ENCODE data around the gene BZW2. TPM values are rescaled to one million over a fixed set of nuclear protein-coding genes. Genes with fewer than 3 reads are reported as not detected.

Gene BZW2
- 73.3 and 89.8 TPM in 2 replicates for total RNA-seq (ENCODE audit: low replicate concordance)
- long read RNA-seq, transcript BZW2-207 (12 exons, 1,862 nt): minor isoform, 147 of 674 reads
- long read RNA-seq, transcript BZW2-204 (11 exons, 1,405 nt): minor isoform, 6 of 674 reads
- long read RNA-seq, transcript BZW2-201 (12 exons, 1,860 nt): major isoform, 443 of 674 reads
- long read RNA-seq, transcript BZW2-214 (11 exons, 1,721 nt): minor isoform, 12 of 674 reads
- long read RNA-seq, partial matches to known transcripts: 43 of 674 reads
- long read RNA-seq, other reads (novel, unspliced or antisense): 16 of 674 reads

DNA sequence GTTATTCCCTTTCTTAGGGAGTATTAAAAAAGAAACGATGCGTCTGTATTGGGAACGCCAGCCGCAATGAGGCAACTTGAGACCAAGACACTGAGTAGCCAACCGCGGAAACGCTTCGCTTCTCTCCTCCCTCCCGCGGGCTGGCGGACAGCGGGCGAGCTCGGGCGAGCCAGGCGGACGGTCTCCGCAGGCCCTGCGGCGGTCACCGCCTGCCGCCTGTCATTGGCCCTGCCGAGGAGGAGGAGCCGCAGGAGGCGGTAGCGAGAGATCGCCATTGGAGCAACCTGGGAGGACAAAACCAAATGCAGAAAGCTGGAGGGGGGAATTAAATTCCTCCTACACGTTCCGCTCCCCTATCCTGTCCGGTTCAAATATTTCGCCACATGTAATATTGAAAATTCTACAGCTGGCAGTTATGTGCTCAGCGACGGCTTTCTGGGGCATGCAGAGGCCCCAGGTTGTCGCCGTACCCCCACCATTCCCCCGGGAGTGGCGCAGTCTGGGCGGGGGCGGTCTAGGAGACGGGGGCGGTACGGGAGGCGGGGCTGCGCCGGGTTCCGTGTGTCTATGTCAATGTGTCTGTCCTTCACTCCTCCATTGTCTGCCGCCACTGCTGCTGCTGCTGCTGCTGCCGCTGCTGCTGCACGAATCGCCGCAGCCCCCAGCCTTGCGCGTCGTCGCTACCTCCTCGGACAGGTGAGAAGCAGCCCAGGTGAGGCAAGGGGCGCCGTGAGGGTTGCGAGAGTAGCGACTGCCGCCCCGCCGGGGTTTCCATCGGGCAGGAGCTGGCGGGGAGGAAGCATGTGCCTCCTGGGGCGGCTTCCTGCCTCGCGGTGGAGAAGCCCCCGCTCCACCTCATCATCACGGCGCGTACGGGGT is at the start of gene BZW2, which contains the start of gene ANKMY2:
TSS of gene BZW2 (plus strand) at position 589 of the 879 bp plus-strand sequence. CDS start 19,263 bp downstream, outside the sequence.
TSS of gene ANKMY2 (minus strand) at position 162 of the 879 bp plus-strand sequence. CDS start 181 bp downstream, outside the sequence.
- Mint-ChIP-seq H3K27ac (peak within 1 kb of the TSS; percentile 96), H3K36me3 (peaks cover 6% of the 10 kb centered on the region), H3K9me3 (no peaks in the 10 kb centered on the region), H3K4me3 (peak within 1 kb of the TSS; percentile 100), H3K27me3 (no peaks in the 10 kb centered on the region), H3K4me1 (ENCODE audit: unreplicated experiment) (peaks cover 44% of the 10 kb centered on the region)
- TF ChIP-seq, protein P1, sequence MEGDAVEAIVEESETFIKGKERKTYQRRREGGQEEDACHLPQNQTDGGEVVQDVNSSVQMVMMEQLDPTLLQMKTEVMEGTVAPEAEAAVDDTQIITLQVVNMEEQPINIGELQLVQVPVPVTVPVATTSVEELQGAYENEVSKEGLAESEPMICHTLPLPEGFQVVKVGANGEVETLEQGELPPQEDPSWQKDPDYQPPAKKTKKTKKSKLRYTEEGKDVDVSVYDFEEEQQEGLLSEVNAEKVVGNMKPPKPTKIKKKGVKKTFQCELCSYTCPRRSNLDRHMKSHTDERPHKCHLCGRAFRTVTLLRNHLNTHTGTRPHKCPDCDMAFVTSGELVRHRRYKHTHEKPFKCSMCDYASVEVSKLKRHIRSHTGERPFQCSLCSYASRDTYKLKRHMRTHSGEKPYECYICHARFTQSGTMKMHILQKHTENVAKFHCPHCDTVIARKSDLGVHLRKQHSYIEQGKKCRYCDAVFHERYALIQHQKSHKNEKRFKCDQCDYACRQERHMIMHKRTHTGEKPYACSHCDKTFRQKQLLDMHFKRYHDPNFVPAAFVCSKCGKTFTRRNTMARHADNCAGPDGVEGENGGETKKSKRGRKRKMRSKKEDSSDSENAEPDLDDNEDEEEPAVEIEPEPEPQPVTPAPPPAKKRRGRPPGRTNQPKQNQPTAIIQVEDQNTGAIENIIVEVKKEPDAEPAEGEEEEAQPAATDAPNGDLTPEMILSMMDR (conservative IDR thresholded peaks at IDR 0.05): peak; percentile 11
- peak; percentile 94 for DNase-seq (ENCODE audit: extremely low spot score, unreplicated experiment)

DNA sequence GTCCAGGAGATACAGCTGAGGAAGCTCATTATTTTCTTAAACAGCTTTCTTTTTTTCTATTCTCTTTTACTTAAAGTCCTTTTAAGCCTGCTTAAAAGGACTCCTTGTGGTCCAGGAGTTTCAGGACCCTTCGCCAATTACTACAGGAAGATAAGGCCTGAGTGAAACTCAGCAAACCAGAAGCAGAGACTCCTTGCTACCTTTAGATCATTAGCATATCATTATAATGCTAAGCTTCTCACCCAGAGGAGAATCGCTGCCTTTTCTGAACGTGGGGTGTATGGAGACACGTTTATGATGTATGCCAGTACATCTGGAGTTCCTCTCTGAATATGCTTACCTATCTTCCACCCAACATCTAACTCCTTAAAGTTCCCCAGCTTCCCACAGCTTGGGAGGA is 48.0 kb upstream of the BZW2 start:
- Mint-ChIP-seq H3K4me1 (ENCODE audit: unreplicated experiment) (no peaks in the 10 kb centered on the region), H3K36me3 (peaks cover 28% of the 10 kb centered on the region), H3K4me3 (no peak overlapping the region), H3K27ac (no peak overlapping the region), H3K9me3 (no peaks in the 10 kb centered on the region), H3K27me3 (no peaks in the 10 kb centered on the region)
- TF ChIP-seq, protein P1 (conservative IDR thresholded peaks at IDR 0.05): no peak
- DNase-seq (ENCODE audit: extremely low spot score, unreplicated experiment): no peak

DNA sequence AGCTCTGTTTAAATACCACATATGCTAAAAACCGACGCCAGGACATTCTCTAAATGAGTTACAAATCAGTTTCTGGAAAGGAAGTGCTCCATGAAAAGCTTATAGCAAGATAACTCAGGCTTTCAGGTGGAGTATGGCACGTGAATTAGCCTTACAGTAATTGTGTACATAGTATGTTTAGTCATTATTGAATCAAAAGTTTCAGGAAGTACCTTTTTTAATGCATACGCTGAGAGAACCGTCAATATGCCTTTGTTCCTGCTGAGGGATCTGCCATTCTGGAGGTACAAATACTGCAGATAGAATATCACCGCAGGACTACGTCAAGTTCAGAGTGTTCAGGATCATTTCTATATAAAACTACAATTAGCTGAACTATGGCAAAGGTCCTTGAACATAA is 46.1 kb upstream of the BZW2 start:
- H3K36me3 Mint-ChIP-seq: peaks cover 47% of the 10 kb centered on the region
- no peak overlapping the region for H3K27ac Mint-ChIP-seq
- no peaks in the 10 kb centered on the region for H3K4me1 Mint-ChIP-seq (ENCODE audit: unreplicated experiment)
- no peaks in the 10 kb centered on the region for H3K9me3 Mint-ChIP-seq
- TF ChIP-seq, protein P1 (conservative IDR thresholded peaks at IDR 0.05): no peak
- DNase-seq (ENCODE audit: extremely low spot score, unreplicated experiment): no peak
- no peak overlapping the region for H3K4me3 Mint-ChIP-seq
- no peaks in the 10 kb centered on the region for H3K27me3 Mint-ChIP-seq

DNA sequence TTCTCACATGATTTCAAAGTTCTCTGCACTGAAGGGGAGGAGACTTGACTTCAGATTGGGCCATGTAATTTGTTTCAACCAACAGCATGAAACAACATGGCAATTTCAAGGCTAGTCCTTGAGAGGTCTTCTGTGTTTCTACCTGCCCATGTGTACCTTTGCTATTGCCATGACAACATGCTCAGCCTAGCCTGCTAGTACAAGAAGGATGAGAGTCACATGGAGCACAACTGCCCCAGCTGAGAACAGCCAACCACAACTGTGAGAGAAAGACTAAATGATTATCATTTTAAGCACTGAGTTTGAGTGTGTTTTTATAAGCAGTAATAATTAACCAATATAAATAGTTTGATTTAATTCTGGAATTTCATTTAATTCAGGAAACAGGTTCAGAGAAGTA is 42.3 kb upstream of the BZW2 start:
- Mint-ChIP-seq H3K27me3 (no peaks in the 10 kb centered on the region), H3K4me3 (no peak overlapping the region), H3K27ac (no peak overlapping the region), H3K9me3 (no peaks in the 10 kb centered on the region), H3K4me1 (ENCODE audit: unreplicated experiment) (no peaks in the 10 kb centered on the region), H3K36me3 (peaks cover 55% of the 10 kb centered on the region)
- TF ChIP-seq, protein P1 (conservative IDR thresholded peaks at IDR 0.05): no peak
- DNase-seq (ENCODE audit: extremely low spot score, unreplicated experiment): no peak

DNA sequence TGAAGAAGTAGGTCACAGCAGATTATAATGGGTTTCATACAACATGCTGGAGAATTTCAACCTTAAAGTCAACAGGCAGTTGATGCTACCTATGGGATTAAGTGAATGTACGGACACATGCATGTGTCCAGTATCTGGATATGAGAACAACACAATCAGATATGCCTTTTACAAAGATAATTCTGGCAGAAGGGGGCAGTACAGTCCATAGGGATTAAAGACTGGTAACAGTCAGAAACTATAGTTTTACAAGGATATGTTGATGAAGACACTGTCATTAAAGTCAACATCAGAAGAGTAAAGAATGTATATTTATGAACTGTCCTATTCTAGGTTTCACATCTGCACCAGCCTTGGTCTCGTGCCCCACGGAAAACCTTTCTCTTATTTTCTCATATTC is 41.9 kb upstream of the BZW2 start:
- no peaks in the 10 kb centered on the region for H3K9me3 Mint-ChIP-seq
- TF ChIP-seq, protein P1 (conservative IDR thresholded peaks at IDR 0.05): peak; percentile 37
- no peaks in the 10 kb centered on the region for H3K27me3 Mint-ChIP-seq
- DNase-seq (ENCODE audit: extremely low spot score, unreplicated experiment): no peak
- no peak overlapping the region for H3K27ac Mint-ChIP-seq
- H3K4me1 Mint-ChIP-seq (ENCODE audit: unreplicated experiment): no peaks in the 10 kb centered on the region
- H3K4me3 Mint-ChIP-seq: no peak overlapping the region
- H3K36me3 Mint-ChIP-seq: peaks cover 53% of the 10 kb centered on the region
